HG03097 (cell line): ENCODE results near the gene DUSP21.
"Not testable (repeated sequence)": the region's sequence is repeated elsewhere in the genome, so short reads cannot be mapped to it uniquely, and the experiment has no call there.

Experiments
- ATAC-seq: cut with Tn5 transposase; IDR thresholded peaks from one replicate; pipeline ENCODE4 v1.9.1; 2021; ENCODE audit not compliant: unreplicated experiment, low FRiP score

DUSP21 gene

DNA sequence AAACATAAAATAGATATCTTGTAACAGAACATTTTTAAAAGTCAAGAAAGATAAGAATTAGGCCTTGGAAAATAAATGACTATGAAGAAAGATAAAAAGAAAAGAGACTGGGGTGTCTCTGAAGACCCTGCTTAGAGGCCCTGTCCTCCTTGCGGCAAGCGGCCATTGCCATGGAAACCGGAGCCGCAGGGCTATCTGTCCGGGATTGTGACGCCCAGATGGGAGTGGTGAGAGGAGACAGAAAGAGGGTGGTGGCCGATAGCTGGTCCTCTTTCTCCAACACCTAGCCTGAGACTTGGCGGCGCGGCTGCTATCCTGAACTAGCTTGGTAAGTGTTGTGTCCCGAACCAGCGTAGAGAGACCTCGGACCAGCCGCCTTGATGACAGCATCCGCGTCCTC, at the start of gene DUSP21:
DUSP21 (plus strand) TSS at position 269 of the 400 bp plus-strand sequence; CDS start at position 381, 112 bp downstream.
- no peak for ATAC-seq

DNA sequence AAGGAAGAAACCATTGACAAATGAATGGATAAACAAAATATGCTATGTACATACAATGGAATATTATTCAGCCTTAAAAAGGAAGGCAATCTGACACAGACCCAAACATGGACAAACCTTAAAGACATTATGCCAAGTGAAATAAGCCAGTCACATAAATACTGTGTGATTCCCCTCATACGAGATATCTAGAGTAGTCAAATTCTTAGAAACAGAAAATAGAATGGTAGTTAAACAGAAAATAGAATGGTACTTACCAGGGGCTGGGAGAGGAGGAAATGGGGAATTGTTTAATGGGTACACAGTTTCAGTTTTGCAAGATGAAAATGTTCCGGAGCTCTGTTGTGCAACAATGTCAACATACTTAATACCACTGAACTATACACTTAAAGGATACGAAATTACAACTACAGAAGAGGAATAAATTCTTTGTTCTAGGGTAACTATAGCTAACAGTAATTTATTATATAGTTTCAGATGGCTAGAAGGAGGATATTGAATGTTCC, 47.8 kb upstream of the DUSP21 start:
- no peak for ATAC-seq

DNA sequence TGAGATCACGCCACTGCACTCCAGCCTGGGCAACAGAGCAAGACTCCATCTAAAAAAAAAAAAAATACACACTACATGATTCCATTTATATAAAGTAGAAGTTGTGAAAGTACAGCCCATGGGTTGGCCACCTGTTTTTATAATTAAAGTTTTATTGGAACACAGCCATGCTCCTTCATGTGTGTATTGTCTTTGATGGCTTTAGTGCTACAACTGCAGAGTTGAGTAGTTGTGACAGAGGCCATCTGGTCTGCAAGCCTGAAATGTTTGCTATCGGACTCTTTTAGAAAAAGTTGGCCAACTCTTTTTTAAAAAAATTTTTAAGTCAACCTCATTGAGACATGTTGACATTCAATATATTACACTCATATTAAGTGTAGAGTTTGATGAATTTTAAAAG, 41.2 kb upstream of the DUSP21 start:
- ATAC-seq: no peak

DNA sequence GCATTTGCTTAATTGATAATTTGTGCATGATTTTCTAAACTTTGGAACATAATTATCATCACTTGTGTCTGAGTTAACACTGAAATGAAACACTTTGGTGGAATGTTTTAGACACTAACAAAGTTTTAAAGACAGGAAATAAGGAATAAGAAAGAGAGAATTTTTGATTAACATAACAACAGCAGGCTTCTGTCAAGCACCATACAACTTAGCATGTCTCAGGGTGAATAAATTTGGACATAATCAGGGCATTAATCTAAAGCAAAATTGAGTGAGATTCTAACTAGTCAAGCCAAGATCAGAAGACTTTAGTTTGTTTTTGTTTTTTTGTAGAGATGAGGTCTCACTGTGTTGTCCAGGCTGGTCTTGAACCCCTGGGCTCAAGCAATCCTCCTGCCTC, 28.1 kb upstream of the DUSP21 start:
- ATAC-seq: no peak

DNA sequence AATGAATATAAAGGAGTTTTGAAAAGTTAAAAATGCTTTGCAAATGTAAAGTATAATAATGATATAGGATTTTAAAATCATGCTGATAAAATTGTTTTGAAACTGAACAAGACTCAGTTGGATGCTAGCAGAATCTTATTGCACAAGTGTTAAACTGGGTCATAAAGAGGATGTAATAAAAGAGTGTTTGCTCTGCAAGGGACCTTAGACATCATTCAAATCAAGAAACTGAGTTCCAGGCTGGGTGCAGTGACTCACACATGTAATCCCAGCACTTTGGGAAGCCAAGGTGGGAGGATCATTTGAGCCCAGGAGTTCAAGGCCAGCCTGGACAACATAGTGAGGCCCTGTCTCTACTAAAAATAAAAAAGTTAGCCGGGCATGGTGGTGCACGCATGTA, 27.5 kb upstream of the DUSP21 start:
- no peak for ATAC-seq

DNA sequence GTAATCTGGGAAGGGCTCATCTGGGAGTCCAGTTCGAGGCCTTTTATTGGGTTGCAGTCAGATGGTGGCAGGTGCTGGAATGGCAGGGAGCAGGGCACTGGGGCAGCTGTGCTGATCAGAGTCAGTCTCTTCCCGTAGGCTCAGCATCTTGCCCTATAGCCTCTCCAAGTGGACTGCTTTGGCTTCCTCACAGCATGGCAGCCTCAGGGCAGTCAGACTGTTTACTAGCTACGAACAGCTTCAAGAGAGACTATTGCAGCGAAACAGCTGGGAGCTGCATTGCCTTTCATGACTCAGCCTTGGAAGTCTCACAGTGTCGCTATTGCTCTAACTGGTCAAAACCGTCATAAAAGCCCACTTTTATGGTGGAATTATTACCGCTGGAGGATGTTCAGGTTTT, 26.8 kb upstream of the DUSP21 start:
- no peak for ATAC-seq

DNA sequence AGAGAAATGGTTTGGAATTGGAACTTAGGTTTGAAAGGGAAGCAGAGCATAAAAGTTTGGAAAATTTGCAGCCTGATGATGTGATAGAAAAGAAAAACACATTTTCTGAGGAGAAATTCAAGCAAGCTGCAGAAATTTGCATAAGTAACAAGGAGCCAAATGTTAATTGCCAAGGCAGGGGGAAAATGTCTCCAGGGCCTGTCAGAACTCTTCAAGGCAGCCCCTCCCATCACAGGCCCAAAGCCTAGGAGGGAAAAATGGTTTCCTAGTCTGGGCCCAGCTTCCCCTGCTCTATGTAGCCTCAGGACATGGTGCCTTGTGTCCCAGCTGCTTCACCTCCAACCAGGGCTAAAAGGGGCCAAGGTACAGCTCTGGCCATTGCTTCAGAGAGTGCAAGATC, 21.2 kb upstream of the DUSP21 start:
- no peak for ATAC-seq

DNA sequence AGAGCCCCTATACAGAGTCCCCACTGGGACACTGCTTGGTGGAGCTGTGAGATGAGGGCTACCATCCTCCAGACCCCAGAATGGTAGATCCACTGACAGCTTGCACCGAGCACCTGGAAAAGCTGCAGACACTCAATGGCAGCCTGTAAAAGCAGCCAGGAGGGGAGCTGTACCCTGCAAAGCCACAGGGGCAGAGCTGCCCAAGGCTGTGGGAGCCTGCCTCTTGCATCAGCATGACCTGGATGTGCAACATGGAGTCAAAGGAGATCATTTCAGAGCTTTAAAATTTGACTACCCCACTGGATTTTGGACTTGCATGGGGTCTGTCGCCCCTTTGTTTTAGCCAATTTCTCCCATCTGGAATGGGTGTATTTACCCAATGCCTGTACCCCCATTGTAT, 20.6 kb upstream of the DUSP21 start:
- not testable (repeated sequence) for ATAC-seq

DNA sequence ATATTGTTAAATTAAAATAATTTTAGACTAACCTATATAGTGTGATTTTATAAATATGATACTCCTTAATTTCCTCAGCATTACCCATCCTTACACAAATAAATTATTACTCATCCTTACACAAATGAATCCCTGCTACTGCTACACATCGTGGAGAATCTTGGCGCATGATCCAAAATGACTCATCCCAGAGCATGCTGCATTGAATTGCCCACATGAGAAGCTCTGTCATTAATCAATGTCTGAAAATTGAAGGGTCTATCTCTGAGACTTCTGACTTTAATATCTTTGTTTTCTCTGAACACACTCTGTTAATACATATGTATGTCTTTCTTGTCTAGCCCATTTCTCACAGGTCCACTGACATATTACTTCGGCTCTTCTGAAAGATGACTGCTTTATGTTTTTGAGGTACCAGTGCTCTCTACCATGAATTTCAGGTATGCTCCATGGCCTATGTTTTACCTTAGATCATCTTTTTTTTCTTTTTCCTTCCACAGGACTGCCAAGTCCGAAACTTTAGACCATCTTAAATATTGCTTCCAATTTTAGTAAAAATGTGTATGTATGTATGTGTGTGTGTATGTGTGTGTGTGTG, 15.7 kb upstream of the DUSP21 start:
- ATAC-seq: no peak

DNA sequence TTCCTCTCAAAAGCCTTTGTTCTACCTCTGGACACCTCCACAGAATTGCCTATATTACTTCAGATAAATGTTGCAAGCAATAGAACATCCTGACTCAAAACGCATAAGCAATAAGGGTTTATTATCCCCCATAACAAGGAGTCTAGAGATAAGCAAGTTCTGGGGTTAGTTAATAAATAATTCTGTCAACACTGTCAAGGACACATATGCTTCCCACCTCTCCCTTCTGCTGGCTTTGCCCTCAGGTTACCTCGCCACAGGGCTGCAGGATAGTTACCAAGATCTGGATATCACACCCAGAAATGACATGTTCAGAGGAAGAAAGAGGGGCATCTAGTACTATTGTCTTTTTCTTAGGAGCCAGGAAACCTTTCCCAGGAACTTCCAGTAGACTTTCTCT, 14.0 kb upstream of the DUSP21 start:
- no peak for ATAC-seq

DNA sequence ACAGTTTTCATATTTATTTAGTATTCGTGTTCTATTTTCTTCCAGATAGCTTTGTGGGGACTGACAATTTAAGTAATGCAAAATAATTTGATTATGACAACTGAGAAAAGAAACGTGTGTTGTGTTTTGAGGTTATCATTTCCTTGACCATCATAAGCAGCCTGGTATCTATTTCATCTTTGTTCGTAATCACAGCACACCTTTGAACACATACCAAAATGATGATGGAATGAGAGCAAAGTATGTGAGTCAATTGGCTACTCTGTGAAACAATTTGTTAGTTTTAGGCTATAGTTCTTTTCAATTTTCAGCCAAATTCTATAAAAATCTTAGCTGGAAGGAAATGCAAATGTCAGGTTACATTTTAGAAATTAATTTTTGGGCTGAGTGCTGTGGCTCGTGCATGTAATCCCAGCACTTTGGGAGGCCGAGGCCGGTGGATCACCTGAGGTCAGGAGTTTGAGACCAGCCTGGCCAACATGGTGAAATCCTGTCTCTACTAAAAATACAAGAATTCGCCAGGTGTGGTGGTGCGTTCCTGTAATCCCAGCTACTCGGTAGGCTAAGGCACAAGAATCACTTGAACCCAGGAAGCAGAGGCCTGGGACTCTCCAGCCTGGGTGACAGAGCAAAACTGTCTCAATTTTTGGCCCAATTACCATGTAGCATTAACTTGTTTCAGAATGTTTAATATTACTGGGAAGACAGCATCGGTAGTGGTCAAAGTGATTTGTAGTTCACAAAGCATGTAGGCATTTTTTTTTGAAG, 1.1 kb upstream of the DUSP21 start:
- ATAC-seq: no peak

DNA sequence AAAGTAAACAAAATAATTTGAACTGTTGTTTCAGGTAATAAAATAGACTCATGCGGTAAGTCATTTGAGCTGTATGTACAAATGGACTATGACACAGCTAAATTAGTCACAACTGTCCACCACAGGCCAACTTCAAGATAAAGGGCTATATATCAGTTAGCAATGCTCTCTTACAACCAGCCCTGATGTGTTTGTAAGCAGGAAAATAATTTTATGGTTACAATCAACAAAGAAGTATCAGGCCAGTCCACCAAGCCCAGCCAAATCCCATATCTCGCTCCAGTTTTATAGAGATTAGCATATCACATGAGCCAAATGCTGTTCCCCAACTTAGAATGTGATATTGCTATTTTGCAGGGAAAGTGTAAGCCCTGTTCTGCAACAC, 511 bp upstream of the DUSP21 start:
- ATAC-seq: no peak

DNA sequence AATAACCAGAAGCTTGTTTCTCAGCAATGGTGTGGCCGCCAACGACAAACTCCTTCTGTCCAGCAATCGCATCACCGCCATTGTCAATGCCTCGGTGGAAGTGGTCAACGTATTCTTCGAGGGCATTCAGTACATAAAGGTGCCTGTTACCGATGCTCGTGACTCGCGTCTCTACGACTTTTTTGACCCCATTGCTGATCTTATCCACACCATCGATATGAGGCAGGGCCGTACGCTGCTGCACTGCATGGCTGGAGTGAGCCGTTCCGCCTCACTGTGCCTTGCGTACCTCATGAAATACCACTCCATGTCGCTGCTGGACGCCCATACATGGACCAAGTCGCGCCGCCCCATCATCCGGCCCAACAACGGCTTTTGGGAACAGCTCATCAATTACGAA, 383 bp downstream of the DUSP21 start:
- ATAC-seq: no peak

DNA sequence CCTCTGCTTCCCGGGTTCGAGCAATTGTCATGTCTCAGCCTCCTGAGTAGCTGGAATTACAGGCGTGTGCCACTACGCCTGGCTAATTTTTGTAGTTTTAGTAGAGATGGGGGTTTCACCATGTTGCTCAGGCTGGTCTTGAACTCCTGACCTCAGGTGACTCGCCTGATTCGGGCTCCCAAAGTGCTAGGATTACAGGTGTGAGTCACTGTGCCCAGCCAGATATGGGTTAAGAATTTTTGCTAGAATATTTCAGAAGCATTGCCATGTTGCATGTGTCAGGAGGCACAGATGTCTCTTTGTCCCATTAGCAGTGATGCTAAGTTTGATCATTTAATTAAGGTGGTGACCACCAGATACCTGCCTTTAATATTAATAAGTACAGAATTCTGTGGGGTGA, 7.1 kb downstream of the DUSP21 start:
- not testable (repeated sequence) for ATAC-seq

DNA sequence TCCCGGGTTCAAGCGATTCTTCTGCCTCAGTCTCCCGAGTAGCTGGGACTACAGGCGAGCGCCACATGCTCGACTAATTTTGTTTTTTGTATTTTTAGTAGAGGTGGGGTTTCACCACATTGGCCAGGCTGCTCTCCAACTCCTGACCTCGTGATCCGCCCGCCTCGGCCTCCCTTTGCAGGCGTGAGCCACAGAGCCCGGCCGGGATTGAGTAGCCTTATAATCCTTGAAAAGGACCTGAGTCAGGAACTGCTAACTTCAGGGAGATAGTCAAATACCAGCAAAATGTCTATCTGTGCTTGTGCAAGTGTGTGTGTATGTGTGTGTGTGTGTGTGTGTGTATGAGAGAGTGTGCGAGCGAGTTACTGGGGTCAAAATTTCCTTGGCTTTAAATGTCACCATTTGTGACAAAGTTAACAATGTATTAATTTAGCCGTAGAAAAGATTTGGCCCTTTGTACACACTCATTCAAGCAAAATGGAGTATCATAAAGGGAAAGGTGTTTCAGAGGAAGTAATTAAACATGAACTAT, 27.4 kb downstream of the DUSP21 start:
- ATAC-seq: no peak

DNA sequence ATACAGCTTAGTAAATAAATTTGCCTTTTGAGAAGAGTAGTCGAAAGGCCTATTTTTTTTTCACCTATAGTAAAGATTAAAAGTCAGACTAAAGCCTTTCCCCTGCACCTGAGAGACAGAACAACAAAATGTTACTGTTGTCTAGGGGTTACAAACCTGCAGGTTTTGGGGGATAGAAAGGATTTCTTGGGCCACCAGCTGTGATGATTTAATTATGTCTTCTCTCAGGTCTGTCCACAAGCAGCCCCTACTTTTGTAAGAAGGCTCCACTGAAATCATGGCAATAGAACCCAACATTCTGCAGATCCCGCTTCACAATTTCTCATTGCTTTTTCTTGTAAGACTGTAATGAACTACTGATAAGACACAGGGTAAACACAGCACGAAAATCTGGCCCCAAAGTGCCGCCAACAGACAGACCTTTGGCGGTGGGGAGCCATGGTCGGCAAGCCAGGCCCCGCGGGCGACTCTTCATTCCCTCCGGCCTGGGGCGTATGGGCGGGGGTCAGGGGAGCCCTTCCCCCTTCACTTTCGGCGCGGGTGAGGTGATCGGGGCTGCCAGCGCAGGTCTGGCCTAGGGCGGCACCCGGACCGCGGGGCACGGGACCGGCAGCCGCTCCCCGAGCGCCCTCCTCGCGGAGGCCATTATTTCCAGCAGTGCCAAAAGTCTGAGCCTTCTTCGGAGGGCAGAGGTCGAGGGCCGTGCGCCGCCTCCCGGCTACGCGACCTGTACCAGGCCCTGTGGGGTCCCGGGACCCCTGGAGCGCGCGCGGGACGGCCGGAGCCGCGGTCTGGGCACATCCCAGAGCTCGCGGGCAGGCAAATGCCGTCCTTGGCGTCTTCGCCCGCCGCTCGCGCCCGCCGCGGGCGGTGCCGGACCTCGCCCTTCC, 28.4 kb downstream of the DUSP21 start:
- ATAC-seq: peak; percentile 27

DNA sequence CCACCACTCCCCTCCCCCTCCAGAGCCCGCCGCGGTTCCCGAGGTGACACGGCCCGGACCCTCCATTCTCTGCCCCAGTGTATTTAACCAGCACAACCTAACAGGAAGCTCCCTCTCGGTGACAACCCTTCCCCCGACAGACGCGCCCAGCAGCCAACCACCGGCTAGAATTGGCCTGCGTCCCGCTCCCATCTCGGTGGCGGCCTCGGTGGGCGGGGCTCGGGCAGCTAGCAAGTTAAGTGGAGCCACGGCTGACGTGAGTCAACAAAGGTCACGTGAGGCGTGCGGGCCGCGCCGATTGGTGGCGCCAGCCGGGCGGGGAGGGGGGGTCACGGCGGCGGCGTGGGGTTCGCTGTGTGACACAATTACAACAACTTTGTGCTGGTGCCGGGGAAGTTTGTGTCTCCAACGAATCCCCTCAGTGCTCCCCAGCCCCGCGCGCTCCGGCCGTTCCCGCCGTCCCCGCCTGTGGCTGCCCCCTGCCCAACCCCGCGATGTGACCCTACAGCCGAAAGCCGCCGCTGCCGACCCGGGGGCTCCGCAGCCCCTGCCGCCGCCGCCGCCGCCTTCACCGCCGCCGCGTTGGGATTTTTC, 29.1 kb downstream of the DUSP21 start, which contains the start of gene KDM6A:
KDM6A (plus strand) TSS at position 368 of the 594 bp plus-strand sequence. CDS start 364 bp downstream, outside the sequence.
- ATAC-seq: peak; percentile 86

DNA sequence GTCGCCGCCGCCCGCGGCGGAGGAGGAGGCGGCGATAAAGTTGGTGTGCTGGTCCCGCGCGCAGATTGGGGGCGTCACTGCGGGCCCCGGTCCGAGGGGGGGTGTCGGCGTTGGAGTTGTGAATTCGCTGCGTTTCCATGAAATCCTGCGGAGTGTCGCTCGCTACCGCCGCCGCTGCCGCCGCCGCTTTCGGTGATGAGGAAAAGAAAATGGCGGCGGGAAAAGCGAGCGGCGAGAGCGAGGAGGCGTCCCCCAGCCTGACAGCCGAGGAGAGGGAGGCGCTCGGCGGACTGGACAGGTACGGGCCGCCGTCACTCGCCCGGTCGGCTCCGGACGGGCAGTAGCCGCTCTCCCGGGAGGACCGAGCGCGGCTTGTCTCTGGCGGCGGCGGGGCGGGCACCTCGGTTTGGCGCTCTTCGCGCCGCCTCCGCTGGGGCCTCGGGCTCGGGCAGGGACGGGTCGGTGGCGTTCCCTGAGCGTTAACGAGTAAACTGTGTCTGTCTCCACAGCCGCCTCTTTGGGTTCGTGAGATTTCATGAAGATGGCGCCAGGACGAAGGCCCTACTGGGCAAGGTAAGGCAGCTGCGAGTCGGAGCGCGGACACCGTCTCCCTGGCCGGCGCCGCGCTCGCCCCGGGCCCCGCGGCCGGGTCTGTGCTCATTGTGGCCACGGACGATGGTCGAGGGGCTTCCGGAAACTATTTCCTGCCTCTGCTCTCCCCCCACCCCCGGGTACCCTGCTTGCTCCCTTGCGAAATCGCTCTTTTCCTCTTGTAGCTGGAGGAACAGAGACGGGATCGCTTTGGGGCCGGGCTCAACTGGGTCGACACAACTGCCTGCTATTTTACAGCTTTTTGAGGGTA, 29.8 kb downstream of the DUSP21 start:
- ATAC-seq: peak; percentile 5

DNA sequence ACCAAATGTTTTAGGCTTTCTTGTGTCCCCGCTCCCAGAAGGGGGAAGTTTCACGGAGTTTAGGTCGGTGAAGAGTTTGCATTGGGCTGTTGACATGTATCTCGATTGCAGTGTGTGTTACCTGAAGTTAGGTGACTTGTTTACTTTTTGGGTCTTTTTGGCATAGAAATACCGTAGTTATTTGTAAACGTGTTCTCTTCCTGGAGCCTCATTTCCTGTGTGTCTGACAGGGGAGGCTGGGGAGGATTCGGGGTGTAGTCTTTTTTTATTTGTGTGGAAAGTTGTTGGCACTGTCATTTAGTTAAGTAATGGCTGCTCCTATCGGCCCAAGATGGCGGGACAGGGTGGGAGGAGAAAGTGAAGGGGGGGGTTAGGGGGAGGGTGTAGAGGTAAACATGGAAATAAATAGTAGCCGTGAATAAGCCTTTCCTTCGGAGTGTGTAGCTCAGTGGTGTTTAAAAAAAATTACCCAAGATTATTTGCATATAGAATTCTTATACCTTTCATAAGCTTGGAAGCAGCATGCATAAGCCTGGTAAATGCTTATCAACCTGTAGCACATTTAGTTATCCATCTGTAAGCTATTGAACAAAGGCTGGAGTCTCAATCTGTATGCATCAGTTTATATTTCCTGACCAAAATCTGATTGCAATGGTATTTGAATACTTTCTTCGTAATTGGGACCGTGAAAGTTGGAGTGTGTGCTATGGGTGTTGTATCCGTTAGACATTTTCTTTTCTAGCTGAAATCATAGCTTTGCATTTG, 30.8 kb downstream of the DUSP21 start:
- ATAC-seq: no peak
